Left colon (tissue), 2 donors: Measurements from ENCODE around the gene PROK1. TPM values are rescaled to one million over a fixed set of nuclear protein-coding genes. Genes with fewer than 3 reads are reported as not detected.
"Not testable (repeated sequence)": the region's sequence is repeated elsewhere in the genome, so short reads cannot be mapped to it uniquely, and the experiment has no call there.

Source experiments
- ATAC-seq: fragments of 200-7000 bp; cut with Tn5 transposase; one replicate; pipeline ENCODE4 v1.9.1; 2020; ENCODE audit warnings: mild to moderate bottlenecking, moderate library complexity
- DNase-seq, 2 donors: peaks; one replicate each; pipeline ENCODE4 v3.0.0-alpha.2; 2020
- intact Hi-C, 2 donors: fragments of 100-400 bp; cut with DNase I in 1 of 2; cut with micrococcal nuclease in 1 of 2; formaldehyde crosslinking; loops; one replicate each; pipeline versions ENCODE4 v1.11.2 to v1.14.0; 2022; cut with DNase I, micrococcal nuclease
- long read RNA-seq: library from polyadenylated mRNA; unstranded; transcript quantifications from one replicate; pipeline ENCODE4 v2.0.0, GENCODE V29; 2021
- total RNA-seq, 2 donors: library from RNA; stranded (reverse); fragmentation: NEBNext Ultra II Directional; extraction: Animal tissue kit (Norgen Biotek cat#: 25700); gene quantifications; one replicate each; pipeline ENCODE4 v1.2.1, GENCODE V29; 2021
- donor health status: DM: no; HTN: no; CAD: no.
- donor health status: DM: yes; HTN: yes; CAD: no.

PROK1 gene, protein sequence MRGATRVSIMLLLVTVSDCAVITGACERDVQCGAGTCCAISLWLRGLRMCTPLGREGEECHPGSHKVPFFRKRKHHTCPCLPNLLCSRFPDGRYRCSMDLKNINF
- total RNA-seq: not detected
- long read RNA-seq: 0 reads

DNA sequence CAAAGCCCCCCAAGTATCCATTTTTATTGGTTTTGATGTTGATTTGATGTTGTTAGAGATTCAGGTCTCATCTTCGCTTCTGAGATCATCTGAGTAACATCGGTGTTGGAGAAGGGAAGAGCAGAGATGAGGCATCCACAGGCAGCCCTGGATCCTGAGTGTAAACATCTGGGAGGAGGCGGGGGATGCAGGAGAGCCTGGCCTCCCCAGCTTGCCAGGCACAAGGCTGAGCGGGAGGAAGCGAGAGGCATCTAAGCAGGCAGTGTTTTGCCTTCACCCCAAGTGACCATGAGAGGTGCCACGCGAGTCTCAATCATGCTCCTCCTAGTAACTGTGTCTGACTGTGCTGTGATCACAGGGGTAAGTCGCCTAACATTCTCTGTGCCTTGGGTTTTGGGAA lies at the start of gene PROK1:
TSS of gene PROK1 (plus strand) at position 221 of the 400 bp plus-strand sequence. CDS start at position 289, 68 bp downstream.
- DNase-seq (no peak), ATAC-seq (no peak)
- intact Hi-C loops: no loop called here

GRCh38 chr1:110403805-110404204 lies 47.1 kb upstream of the PROK1 start:
- no peak for ATAC-seq
- DNase-seq: no peak
- intact Hi-C loops: no loop called here

- DNase-seq (no peak), ATAC-seq (no peak)
- intact Hi-C loops: no loop called here
Measured at GRCh38 chr1:110404401-110404800, 46.5 kb upstream of the PROK1 start.

DNA sequence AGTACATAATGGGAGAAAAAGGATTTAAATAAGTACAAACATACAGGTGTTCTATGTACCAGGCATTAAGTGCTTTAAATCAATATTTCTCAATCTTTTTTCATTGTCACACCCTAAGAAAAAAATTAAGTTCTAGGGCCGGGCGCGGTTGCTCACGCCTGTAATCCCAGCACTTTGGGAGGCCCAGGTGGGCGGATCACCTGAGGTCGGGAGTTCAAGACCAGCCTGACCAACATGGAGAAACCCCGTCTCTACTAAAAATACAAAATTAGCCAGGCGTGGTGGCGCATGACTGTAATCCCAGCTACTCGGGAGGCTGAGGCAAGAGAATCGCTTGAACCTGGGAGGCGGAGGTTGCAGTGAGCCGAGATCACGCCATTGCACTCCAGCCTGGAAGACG lies 44.5 kb upstream of the PROK1 start:
- intact Hi-C loops, DNase-seq, ATAC-seq: not testable (repeated sequence)

- DNase-seq (peak; percentile 93 to 95), ATAC-seq (peak; percentile 96)
- intact Hi-C loops: no loop called here
Measured at GRCh38 chr1:110407260-110408210, 43.4 kb upstream of the PROK1 start, which contains the start of gene LAMTOR5. LAMTOR5 (minus strand) TSS chr1:110407694; CDS start chr1:110407620, 74 bp downstream.

GRCh38 chr1:110408488-110408887 lies 42.5 kb upstream of the PROK1 start:
- no peak for DNase-seq
- no peak for ATAC-seq
- intact Hi-C loops: no loop called here

- ATAC-seq: no peak
- DNase-seq: no peak
- intact Hi-C loops: no loop called here
Measured at GRCh38 chr1:110409316-110409715, 41.6 kb upstream of the PROK1 start.

DNA sequence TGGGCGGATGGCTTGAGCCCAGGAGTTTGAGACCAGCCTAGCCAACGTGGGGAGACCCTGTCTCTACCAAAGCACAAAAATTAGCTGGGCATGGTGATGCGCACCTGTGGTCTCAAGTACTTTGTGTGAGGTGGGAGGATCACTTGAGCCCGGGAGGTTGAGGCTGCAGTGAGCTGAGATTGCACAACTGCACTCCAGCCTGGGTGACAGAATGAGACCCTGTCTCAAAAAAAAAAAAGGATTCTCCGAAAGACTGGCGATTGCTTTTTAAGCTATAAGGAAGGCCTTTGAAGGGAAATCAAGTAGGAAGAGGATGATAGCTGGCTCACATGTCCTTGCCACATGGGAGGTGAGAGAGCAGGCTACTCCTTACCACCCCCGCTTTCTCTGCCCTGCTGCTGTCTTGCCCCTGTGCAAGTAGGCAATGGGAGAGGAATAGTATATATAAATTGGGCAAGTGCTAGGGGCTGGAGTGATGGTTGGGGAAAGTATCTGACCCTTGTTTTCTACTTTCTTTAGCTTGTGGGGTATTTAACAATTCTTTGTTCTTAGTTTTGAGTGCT lies 39.7 kb upstream of the PROK1 start:
- DNase-seq: no peak
- no peak for ATAC-seq
- intact Hi-C loops: loop anchor here in 1 of 2 donors (5.0 kb wide), 1 partner anchor 51 kb away; no protein-coding TSS in a partner anchor

DNA sequence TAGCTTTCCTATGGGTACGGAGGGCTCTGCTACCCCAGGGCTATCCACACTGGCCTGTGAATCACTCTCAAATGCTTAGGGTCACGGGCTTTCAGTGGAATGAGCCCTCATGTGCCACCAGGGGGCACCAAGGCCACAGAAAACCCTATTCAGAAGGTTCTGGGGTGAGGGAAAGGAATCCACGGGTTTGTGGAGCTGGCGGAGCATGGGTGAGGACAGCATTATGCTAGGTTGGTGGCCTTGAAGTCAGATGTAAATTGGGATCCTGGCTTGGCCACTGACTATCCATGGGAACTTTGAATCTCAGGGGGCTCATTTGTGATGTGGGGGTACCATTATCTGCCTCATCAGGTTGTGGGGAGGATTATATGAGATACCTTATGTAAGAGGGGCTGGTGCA lies 38.4 kb upstream of the PROK1 start:
- intact Hi-C loops: loop anchor here in 1 of 2 donors (5.0 kb wide), 1 partner anchor 50 kb away; no protein-coding TSS in a partner anchor
- ATAC-seq: peak; percentile 47
- peak; percentile 42 to 75 for DNase-seq

GRCh38 chr1:110413045-110413444 lies 37.9 kb upstream of the PROK1 start:
- DNase-seq, ATAC-seq: not testable (repeated sequence)
- intact Hi-C loops: loop anchor here in 1 of 2 donors (5.0 kb wide), 1 partner anchor 49 kb away; no protein-coding TSS in a partner anchor

- DNase-seq (no peak), ATAC-seq (no peak)
- intact Hi-C loops: no loop called here
Measured at GRCh38 chr1:110418729-110419128, 32.2 kb upstream of the PROK1 start.

DNA sequence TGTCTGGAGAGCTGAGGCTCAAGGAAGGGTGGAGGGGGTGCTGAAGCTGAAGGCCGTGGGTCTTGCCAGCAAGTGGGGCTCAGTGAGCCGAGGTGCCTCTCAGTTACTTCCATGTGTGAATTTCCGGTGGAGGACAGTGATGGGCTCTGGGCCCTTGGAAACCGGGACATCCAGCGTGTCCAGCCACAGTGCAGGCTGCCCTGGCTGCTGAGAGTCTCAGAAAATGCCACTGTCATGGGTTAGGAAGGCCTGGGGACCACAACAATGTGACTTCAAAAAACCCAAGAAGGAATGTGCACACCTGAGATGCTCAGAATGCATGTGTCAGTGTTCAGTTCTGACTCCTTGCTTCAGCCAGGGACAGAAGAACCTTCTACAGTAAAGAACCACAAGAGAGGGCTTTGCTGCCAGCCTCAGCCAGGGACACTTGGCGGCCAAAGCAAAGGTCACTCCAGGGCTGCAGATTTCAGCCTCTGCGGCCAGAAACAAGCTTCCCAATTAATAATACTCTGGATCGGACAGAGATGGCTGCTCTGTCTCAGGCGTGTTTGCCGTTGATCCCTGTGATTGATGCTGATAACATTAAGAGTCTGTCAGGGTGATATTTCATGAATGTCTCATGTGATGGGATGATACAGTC lies 30.8 kb upstream of the PROK1 start:
- ATAC-seq: no peak
- DNase-seq: no peak
- intact Hi-C loops: no loop called here

DNA sequence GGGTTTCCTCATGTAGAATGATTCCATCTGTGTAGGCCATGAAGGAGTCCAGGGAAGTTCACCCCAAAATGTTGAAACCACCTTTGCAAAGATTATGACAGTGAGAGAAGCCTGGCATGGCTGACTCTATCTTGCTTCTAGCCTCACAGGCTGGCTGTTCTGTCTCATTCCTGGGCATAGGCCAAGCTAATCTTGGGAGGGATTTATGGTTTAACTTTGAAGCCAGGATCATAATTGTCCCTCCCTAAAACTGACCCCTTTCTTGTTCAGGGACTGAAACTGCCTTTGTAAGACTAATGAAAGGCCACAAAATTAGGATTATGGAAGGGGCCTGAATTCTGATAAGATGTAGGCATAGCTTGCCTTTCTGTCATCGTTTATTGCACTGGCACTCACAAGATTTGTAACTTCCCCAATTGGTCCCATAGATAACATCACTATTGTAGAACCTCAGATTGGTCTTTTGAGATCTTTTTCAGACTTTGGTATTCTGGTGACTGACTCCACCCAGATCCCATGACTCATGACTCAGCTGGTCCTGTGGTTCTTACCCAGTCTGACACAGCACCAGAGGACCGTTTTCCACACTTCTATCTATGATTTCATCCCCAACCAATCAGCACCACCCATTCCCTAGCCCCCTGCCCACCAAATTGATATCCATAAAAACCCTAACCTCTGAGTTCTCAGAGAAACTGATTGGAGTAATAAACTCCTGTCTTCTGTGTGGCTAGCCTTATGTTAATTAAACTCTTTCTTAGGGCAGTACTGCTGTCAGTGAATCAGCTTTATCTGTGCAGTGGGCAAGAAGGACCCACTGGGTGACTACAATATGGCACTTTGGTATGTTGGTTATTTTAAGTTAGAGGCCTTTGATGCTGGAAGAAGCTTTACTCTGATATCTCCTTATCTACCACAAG lies 29.8 kb upstream of the PROK1 start:
- intact Hi-C loops: no loop called here
- ATAC-seq (no peak), DNase-seq (no peak)

- DNase-seq: no peak
- intact Hi-C loops: no loop called here
- ATAC-seq: no peak
Measured at GRCh38 chr1:110424699-110425611, 26.0 kb upstream of the PROK1 start.

DNA sequence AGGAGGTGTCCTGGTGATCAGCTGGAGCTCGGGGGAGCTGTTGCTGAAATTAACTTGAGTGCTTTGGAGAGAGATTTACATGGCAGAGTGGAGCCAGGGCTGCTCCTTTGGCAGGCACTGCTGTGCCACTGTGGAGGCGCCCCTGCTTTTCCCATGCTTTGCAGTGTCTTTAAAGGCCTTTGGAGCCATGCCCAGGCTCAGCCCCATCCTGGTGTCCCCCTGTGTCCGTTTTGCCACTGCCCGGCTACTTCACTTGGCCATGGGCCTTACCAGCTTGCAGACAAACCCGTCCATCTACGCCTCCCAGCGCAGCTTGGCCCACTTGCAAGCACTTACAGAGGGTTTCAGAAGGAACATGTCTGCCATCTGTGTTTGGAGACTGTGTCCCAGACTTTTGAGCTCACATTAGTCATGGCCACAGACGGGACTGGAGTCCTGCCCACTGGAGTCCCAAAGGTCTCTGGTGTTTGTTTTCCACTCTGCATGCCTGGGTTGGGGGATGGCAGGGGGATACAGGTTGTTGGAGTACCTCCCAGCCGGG lies 25.3 kb upstream of the PROK1 start:
- intact Hi-C loops: no loop called here
- DNase-seq (no peak), ATAC-seq (no peak)

DNA sequence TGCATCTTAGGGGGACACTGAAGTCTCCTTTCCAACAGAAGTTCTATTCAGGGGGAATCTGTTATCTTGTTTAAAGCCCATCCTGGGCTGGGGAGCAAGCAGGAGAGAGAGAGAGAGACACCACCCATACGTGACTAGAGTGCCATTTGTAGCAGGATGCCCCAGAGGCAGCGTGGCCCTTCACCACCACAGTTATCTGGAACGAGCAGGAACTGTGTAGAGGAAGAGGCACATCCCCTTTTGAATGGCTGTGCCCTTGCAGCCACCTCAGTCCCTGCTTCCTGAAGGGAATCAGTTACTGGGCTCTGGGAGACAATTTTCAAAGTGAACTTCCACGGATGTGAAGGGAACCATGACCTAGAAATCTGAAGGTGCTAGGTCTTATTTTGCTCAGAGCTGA lies 24.1 kb upstream of the PROK1 start:
- DNase-seq (no peak), ATAC-seq (no peak)
- intact Hi-C loops: no loop called here

GRCh38 chr1:110428946-110429345 lies 22.0 kb upstream of the PROK1 start:
- ATAC-seq (no peak), DNase-seq (no peak)
- intact Hi-C loops: no loop called here
